ENCODE results near the gene MAFF.
A peak's percentile ranks its signal among the peaks of the same experiment; 100 is the strongest.

The MAFF gene

GRCh38 chr22:38248280-38248679 is 46.5 kb downstream of the MAFF start:
- no peak for DNase-seq (ENCODE audit: low spot score)

GRCh38 chr22:38249301-38249700 is 47.5 kb downstream of the MAFF start:
- no peak for DNase-seq (ENCODE audit: low spot score)

GRCh38 chr22:38249803-38250642 is 48.2 kb downstream of the MAFF start:
- no peak for DNase-seq (ENCODE audit: low spot score)

- DNase-seq (ENCODE audit: low spot score), result no peak
Observed at GRCh38 chr22:38250643-38251340, 49.0 kb downstream of the MAFF start.

GRCh38 chr22:38251341-38251692 is 49.5 kb downstream of the MAFF start:
- DNase-seq (ENCODE audit: low spot score), result no peak

GRCh38 chr22:38255697-38256096 is 53.9 kb downstream of the MAFF start:
- no peak for DNase-seq (ENCODE audit: low spot score)

GRCh38 chr22:38257181-38257580 is 55.4 kb downstream of the MAFF start:
- no peak for DNase-seq (ENCODE audit: low spot score)

- DNase-seq (ENCODE audit: low spot score), result no peak
Observed at GRCh38 chr22:38257650-38258250, 56.0 kb downstream of the MAFF start.

GRCh38 chr22:38258895-38259294 is 57.1 kb downstream of the MAFF start:
- DNase-seq (ENCODE audit: low spot score), result no peak

- no peak for DNase-seq (ENCODE audit: low spot score)
Observed at GRCh38 chr22:38259370-38259769, 57.6 kb downstream of the MAFF start.

- DNase-seq (ENCODE audit: low spot score), result no peak
Observed at GRCh38 chr22:38260761-38261681, 59.2 kb downstream of the MAFF start.

GRCh38 chr22:38262051-38262795 is 60.4 kb downstream of the MAFF start:
- peak; percentile 31 for DNase-seq (ENCODE audit: low spot score)

- DNase-seq (ENCODE audit: low spot score), result no peak
Observed at GRCh38 chr22:38264322-38264843, 62.6 kb downstream of the MAFF start.
